Astrocyte (in vitro differentiated cells and primary cell): ENCODE measurements around the gene ZEB2.

Experiments
- EZH2 ChIP-seq: IDR thresholded peaks from 2 replicates; pipeline ENCODE4 v1.6.1; 2012; ENCODE audit warnings: mild to moderate bottlenecking, low read length, inconsistent platforms; ENCODE audit not compliant: insufficient read depth
- TF ChIP-seq, protein P1 (sequence below): IDR thresholded peaks from 2 replicates; pipeline ENCODE4 v1.5.1; 2011; ENCODE audit warnings: low read depth, mild to moderate bottlenecking, inconsistent platforms, low read length, moderate library complexity; ENCODE audit not compliant: insufficient read depth

DNA sequence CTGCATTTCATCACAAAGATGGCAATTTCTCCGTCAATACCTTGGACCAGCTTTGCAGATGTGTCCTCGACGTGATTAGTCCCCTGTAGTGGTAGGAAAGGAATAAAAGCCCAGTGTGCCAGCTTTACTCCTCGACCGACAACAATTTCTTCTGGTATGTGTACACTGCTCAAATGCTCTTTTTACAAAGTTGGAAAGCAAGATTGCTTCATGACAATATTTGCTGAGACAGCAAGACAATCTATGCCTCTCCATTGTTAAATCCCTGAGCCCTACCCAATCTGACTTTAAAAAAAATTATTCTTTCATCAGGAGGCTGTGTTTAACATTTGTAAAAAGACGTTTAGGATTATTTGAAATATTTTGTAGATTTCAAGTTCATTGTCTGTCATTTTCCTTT lies 27.6 kb upstream of the ZEB2 start:
- TF ChIP-seq, protein P1, sequence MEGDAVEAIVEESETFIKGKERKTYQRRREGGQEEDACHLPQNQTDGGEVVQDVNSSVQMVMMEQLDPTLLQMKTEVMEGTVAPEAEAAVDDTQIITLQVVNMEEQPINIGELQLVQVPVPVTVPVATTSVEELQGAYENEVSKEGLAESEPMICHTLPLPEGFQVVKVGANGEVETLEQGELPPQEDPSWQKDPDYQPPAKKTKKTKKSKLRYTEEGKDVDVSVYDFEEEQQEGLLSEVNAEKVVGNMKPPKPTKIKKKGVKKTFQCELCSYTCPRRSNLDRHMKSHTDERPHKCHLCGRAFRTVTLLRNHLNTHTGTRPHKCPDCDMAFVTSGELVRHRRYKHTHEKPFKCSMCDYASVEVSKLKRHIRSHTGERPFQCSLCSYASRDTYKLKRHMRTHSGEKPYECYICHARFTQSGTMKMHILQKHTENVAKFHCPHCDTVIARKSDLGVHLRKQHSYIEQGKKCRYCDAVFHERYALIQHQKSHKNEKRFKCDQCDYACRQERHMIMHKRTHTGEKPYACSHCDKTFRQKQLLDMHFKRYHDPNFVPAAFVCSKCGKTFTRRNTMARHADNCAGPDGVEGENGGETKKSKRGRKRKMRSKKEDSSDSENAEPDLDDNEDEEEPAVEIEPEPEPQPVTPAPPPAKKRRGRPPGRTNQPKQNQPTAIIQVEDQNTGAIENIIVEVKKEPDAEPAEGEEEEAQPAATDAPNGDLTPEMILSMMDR, result no peak
- no peak for TF ChIP-seq EZH2
